GM12892 (cell line): ENCODE data around the gene OSBPL5.

Experiments
- DNase-seq: peaks from one replicate; pipeline ENCODE4 v3.0.0; 2011; ENCODE audit not compliant: insufficient read length
- FAIRE-seq: peaks from 2 replicates; lab custom pipeline; 2011; peaks lifted over from hg19 to GRCh38; lab: Jason Lieb, UNC
- POLR2A ChIP-seq: IDR thresholded peaks from 2 replicates; pipeline ENCODE4 v1.6.1; 2011; ENCODE audit warnings: low read depth, low read length, control low read depth
- POLR2AphosphoS5 ChIP-seq: IDR thresholded peaks from 2 replicates; pipeline ENCODE4 v1.6.1; 2011; ENCODE audit warnings: low read depth, low read length, control low read depth
- TAF1 ChIP-seq: IDR thresholded peaks from 2 replicates; pipeline ENCODE4 v1.6.1; 2011; ENCODE audit warnings: low read depth, mild to moderate bottlenecking, control low read depth, low read length, borderline replicate concordance

The OSBPL5 gene

GRCh38 chr11:3159296-3160190 is 5.6 kb downstream of the OSBPL5 start:
- no peak for FAIRE-seq
- TF ChIP-seq POLR2A (no peak), POLR2AphosphoS5 (no peak), TAF1 (no peak)
- DNase-seq = no peak

GRCh38 chr11:3158821-3159220 is 6.3 kb downstream of the OSBPL5 start:
- FAIRE-seq (no peak), DNase-seq (no peak)
- TF ChIP-seq POLR2A (no peak), POLR2AphosphoS5 (no peak), TAF1 (no peak)

DNA sequence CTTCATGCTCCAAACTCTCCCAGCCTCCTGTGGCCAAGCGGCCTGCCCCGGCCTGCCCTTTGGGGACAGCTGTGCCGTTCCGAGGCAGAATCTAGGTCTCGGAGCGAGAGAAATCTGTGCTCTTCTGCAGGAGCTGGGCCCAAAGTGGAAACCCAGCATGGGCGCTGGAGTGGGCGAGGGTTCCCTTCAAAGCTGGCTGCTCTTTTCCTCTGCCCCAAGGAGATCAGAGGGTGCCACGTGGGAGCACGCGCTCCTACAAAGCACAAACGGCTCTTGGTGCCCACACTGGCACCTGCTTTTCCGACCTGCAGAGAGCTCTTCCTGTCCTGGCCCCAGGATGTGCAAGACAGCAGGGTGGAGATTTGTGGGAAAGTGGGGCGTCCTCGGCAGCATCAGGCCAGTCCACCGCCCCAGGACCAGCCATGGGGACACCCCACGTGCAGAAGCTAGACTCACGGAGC is 6.9 kb downstream of the OSBPL5 start:
- no peak for DNase-seq
- no peak for FAIRE-seq
- no peak for TF ChIP-seq POLR2AphosphoS5
- no peak for TF ChIP-seq POLR2A
- TF ChIP-seq TAF1 = no peak

DNA sequence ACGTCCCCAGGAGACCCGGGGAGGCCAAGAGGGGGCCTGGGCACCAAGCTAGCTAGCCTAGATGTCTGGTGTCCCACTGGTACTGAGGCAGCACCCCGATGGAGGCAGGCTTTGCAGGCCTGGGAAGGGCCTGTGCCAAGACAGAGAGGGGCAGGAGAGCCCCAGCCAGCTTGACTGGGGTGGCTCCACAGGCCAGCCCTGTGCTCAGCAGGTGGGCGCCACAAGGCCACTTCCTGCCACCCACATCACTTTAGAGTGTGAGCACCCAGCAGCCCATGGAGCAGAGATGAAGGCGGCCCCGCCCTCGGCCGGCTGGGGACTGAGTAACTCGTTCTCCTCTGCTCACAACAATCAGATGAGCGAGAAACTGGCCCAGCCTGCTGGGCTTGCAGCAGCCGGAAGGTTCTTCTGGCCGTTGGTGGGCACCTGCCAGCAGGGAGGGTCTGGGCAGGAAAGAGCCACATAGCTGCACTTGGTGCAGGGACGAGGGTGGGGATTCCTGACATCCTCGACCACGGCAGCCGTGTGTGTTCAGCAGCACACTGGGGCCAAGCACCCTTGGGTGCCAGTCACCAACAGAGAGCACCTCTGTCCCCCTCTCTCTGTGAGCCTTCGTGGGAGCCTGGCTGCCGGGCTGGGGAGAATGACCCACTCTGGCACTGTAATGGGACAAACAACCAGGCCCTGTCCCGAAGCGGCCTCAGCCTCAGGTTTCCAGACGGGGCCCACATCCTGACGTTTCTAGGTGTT is 7.6 kb downstream of the OSBPL5 start:
- no peak for TF ChIP-seq POLR2A
- no peak for TF ChIP-seq TAF1
- TF ChIP-seq POLR2AphosphoS5 = no peak
- FAIRE-seq = no peak

DNA sequence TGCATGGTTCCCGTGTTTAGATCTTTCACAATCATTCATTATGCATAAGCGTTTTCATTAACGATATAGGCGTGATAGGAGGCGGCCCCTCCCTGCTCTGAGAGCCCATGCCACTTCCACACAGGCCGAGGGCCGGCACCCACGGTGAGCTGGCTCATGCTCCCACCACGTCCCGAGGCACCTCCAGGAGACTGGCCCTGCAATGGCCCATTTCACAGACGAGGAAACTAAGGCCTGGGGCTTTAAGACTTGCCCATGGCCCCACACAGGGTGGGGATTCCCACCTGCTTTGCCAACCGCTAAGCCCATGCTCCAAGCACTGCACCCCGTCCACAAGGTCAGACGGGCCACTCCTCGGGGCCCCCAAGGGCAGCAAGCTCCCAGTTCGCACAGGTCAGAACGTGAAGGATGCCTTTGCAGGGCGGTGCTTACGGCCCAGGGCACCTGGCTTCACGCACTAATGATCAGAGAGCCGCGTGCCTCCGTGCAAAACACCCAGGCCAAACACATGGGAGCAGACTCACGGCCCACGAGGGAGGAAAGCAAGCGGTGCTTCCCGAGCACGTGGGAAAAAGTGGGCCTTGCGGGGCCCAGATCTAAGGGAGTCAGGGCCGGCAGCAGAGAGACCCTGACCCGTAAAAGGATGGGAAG is 8.3 kb downstream of the OSBPL5 start:
- DNase-seq = no peak
- FAIRE-seq = no peak
- TF ChIP-seq TAF1 = no peak
- no peak for TF ChIP-seq POLR2AphosphoS5
- TF ChIP-seq POLR2A = no peak

More for the DNA sequence above, 7.6 kb downstream of the OSBPL5 start:
- DNase-seq = no peak

GRCh38 chr11:3156282-3156660 is 8.8 kb downstream of the OSBPL5 start:
- FAIRE-seq (no peak), DNase-seq (no peak)
- TF ChIP-seq POLR2AphosphoS5 (no peak), TAF1 (no peak), POLR2A (no peak)

DNA sequence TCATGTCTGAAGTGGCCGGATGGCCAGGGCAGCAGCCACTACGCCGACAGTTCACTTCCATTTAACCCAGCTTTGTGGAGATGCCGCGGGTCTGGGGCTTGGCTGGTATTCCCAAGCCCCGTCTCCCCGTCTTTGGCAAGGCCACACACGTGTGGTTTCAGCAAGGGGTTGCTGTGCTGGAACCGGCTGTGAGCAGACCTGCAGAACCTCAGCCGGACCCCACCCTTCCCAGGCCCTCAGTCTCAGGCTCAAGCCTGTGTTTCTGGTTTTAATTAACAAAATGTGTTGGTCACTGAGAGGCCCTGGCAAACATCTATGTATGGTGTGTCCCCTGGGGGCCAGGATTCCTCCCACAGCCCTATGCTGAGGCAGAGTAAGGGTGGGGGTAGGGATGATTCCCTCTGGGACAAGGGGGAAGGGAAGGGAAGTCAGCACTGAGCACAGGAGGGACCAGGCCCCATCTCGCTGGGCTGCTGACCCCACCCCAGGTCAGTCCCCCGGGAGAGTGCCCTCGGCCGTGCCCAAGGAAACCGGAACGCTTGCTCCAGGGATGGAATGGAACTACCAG is 9.3 kb downstream of the OSBPL5 start:
- DNase-seq = no peak
- no peak for TF ChIP-seq POLR2AphosphoS5
- no peak for TF ChIP-seq POLR2A
- TF ChIP-seq TAF1 = no peak

DNA sequence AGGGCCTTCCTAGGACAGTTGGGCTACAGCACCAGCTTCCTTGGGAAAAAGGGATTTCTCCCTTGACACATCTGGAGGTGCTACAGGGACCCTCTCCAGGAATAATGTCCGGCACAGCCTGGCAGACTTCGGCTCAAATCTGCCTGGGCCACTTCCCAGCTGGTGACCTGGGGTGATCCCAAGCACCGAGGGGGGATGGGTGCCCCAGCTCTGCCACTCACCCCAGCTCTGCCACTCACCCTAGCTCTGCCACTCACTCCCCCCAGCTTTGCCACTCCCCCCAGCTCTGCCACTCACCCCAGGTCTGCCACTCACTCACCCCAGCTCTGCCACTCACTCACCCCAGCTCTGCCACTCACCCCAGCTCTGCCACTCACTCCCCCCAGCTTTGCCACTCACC is 9.9 kb downstream of the OSBPL5 start:
- FAIRE-seq = no peak
- no peak for DNase-seq
- TF ChIP-seq TAF1 (no peak), POLR2A (no peak), POLR2AphosphoS5 (no peak)

More for the DNA sequence above, 9.3 kb downstream of the OSBPL5 start:
- FAIRE-seq = no peak

GRCh38 chr11:3154001-3154599 is 11.0 kb downstream of the OSBPL5 start:
- DNase-seq = no peak
- no peak for FAIRE-seq
- TF ChIP-seq TAF1 (no peak), POLR2A (no peak)

DNA sequence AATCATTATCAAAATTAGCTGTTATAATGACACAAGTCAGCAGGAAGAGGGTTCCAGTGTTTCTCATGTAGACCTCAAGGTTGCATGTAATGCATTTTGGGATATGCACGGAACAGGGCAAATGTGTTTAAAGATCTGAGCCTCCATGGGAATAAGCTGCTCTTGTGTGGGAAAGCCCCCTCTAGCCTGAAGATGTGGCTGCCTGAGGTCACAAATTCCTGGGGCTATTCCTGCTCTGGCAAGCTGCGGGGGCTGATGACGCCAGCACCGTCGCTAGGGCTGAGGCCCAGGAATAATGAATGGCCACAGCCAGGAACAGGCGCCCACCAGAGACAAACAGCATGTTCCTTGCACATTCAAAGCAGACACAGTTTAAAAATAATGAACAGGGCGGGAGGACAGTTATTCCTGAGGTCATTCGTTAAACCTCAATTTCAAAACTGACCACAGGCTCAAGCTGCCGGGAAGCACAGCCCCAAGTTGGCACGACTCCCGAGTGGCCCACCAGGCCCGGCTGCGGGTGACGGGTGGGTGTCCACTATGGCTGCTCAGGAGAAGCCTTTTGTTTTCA is 11.7 kb downstream of the OSBPL5 start:
- TF ChIP-seq POLR2AphosphoS5 (no peak), POLR2A (no peak), TAF1 (no peak)

More for the DNA sequence above, 11.7 kb downstream of the OSBPL5 start:
- no peak for DNase-seq
- no peak for FAIRE-seq
